ENCODE data around the gene LGALS9.
A peak's percentile ranks its signal among the peaks of the same experiment; 100 is the strongest.
"Not testable (repeated sequence)": the region's sequence is repeated elsewhere in the genome, so short reads cannot be mapped to it uniquely, and the experiment has no call there.

LGALS9 gene

GRCh38 chr17:27654654-27655524 is 23.9 kb downstream of the LGALS9 start:
- H3K36me3 ChIP-seq (replicated peaks in 1 of 2; ENCODE audit: control insufficient read depth in 2 of 2, insufficient read depth in 2 of 2, low read length in 2 of 2), result no peaks in the 10 kb centered on the region
- H2AK5ac ChIP-seq (ENCODE audit: low read depth, low read length), result no peak overlapping the region
- no peak overlapping the region for H4K91ac ChIP-seq (ENCODE audit: low read depth, low read length, poor library complexity)
- peak overlapping the region; percentile 48 for H3K18ac ChIP-seq (ENCODE audit: low read length)
- H3K23ac ChIP-seq (ENCODE audit: low read depth, low read length, poor library complexity), result no peak overlapping the region
- peaks cover 0 to 3% (median 0%) of the 10 kb centered on the region in 3 experiments for H3K27me3 ChIP-seq (ENCODE audit: control insufficient read depth in 3 of 3, insufficient read depth in 3 of 3, low read depth in 1 of 3, low read length in 3 of 3)
- no peak overlapping the region for H2BK120ac ChIP-seq (ENCODE audit: low read depth, low read length)
- H3K9me3 ChIP-seq (replicated peaks in 1 of 2; ENCODE audit: control insufficient read depth in 2 of 2, insufficient read depth in 1 of 2, low read depth in 1 of 2, low read length in 2 of 2), result no peaks in the 10 kb centered on the region
- H3K4me3 ChIP-seq (ENCODE audit: low read length in 2 of 2), result no peak overlapping the region
- WGBS, 2 donors (ENCODE audit: extremely low coverage in 2 of 2, insufficient read length in 2 of 2, insufficient replicate concordance in 1 of 2), result no CpG with 5 or more reads among the region's 34 CpGs
- no peak overlapping the region for H4K8ac ChIP-seq (ENCODE audit: low read depth, low read length)
- H3K4me1 ChIP-seq (ENCODE audit: control insufficient read depth in 2 of 2, insufficient read depth in 1 of 2, low read depth in 1 of 2, low read length in 2 of 2), result peaks cover 0 to 2% of the 10 kb centered on the region in 2 donors
- peak overlapping the region; percentile 40 for H3K14ac ChIP-seq (ENCODE audit: low read length)
- H3K4ac ChIP-seq (ENCODE audit: low read length), result no peak overlapping the region
- H3K79me1 ChIP-seq (ENCODE audit: low read depth, low read length), result no peaks in the 10 kb centered on the region
- no peak overlapping the region for H3K27ac ChIP-seq (replicated peaks; ENCODE audit: low read length)
- peak overlapping the region; percentile 86 for H2AFZ ChIP-seq (ENCODE audit: low read length)
- peak; percentile 79 for DNase-seq (ENCODE audit: low spot score)
- H2BK15ac ChIP-seq (ENCODE audit: low read length), result no peak overlapping the region
- H3K9ac ChIP-seq (ENCODE audit: low read depth, low read length, poor library complexity), result no peak overlapping the region
- no peak overlapping the region for H2BK12ac ChIP-seq (ENCODE audit: low read length)
- no peak overlapping the region for H2BK5ac ChIP-seq (ENCODE audit: low read length)
- H3K4me2 ChIP-seq (ENCODE audit: insufficient read depth, low read length, poor library complexity, severe bottlenecking), result no peak overlapping the region

DNA sequence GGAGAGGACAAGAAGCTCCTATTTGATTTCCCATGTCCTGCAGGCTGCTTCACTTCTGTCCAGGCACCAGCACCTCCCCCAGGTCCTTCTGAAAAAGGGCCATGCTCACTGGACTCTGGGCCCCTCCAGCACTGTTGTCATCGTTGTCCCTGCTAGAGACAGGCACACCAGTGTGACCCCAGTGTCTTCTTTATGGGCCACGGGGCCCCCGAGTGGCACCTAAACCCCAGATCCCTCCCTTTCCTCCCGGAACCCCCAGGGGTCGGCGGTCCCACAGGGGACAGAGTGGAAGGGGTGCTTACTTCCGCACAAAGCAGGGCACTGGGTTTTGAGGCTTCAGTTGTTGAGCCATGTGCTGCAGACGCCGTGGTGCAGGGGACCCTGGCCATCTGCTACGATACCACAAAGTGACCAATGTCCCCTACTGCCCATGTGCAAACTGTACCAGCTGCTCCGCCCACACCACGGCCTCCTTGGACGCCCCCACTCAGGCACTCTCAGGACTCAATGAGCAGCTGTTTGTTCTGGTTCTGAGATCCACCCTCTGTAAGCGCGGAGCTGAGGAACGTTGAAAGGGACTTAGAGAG is 24.6 kb downstream of the LGALS9 start:
- not testable (repeated sequence) for H3K4ac ChIP-seq (ENCODE audit: low read length); H3K9me3 ChIP-seq (replicated peaks in 1 of 2; ENCODE audit: control insufficient read depth in 2 of 2, insufficient read depth in 1 of 2, low read depth in 1 of 2, low read length in 2 of 2); H2AFZ ChIP-seq (ENCODE audit: low read length); H2AK5ac ChIP-seq (ENCODE audit: low read depth, low read length); H4K8ac ChIP-seq (ENCODE audit: low read depth, low read length); H3K9ac ChIP-seq (ENCODE audit: low read depth, low read length, poor library complexity); H2BK12ac ChIP-seq (ENCODE audit: low read length); H3K27ac ChIP-seq (replicated peaks; ENCODE audit: low read length); H3K4me2 ChIP-seq (ENCODE audit: insufficient read depth, low read length, poor library complexity, severe bottlenecking); H2BK5ac ChIP-seq (ENCODE audit: low read length); H3K18ac ChIP-seq (ENCODE audit: low read length); H3K36me3 ChIP-seq (replicated peaks in 1 of 2; ENCODE audit: control insufficient read depth in 2 of 2, insufficient read depth in 2 of 2, low read length in 2 of 2); H3K4me1 ChIP-seq (ENCODE audit: control insufficient read depth in 2 of 2, insufficient read depth in 1 of 2, low read depth in 1 of 2, low read length in 2 of 2); H4K91ac ChIP-seq (ENCODE audit: low read depth, low read length, poor library complexity); H3K23ac ChIP-seq (ENCODE audit: low read depth, low read length, poor library complexity); H3K14ac ChIP-seq (ENCODE audit: low read length); H2BK15ac ChIP-seq (ENCODE audit: low read length); H3K27me3 ChIP-seq (ENCODE audit: control insufficient read depth in 3 of 3, insufficient read depth in 3 of 3, low read depth in 1 of 3, low read length in 3 of 3); H2BK120ac ChIP-seq (ENCODE audit: low read depth, low read length); H3K79me1 ChIP-seq (ENCODE audit: low read depth, low read length); H3K4me3 ChIP-seq (ENCODE audit: low read length in 2 of 2); DNase-seq (ENCODE audit: low spot score)
- no CpG with 5 or more reads among the region's 16 CpGs for WGBS, 2 donors (ENCODE audit: extremely low coverage in 2 of 2, insufficient read length in 2 of 2, insufficient replicate concordance in 1 of 2)

DNA sequence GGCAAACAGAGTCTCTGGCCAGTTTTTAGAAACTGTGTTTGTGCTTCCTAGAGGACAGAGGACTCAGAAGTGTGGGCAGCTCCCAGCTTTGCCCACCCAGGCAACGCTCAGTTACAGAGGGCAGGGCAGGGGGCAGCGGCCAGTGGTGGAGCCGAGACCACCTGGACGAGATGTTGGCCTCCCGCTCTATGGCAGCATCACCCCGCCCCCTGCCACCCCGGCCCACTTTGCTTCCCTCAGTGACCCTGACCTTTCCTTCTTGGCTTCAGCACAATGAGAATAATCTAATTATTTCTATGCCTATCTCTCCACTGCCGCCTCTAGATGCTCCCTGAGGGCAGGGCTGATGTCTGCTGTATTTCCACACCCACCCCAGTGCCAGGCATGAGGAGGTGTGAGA is 25.6 kb downstream of the LGALS9 start:
- H3K4me3 ChIP-seq (ENCODE audit: low read length in 2 of 2); H2BK12ac ChIP-seq (ENCODE audit: low read length); H3K4ac ChIP-seq (ENCODE audit: low read length); H3K27me3 ChIP-seq (ENCODE audit: control insufficient read depth in 3 of 3, insufficient read depth in 3 of 3, low read depth in 1 of 3, low read length in 3 of 3); H3K14ac ChIP-seq (ENCODE audit: low read length); H2AFZ ChIP-seq (ENCODE audit: low read length); H3K79me1 ChIP-seq (ENCODE audit: low read depth, low read length); H2BK120ac ChIP-seq (ENCODE audit: low read depth, low read length); H3K27ac ChIP-seq (replicated peaks; ENCODE audit: low read length); H2BK15ac ChIP-seq (ENCODE audit: low read length); H3K4me1 ChIP-seq (ENCODE audit: control insufficient read depth in 2 of 2, insufficient read depth in 1 of 2, low read depth in 1 of 2, low read length in 2 of 2); H2AK5ac ChIP-seq (ENCODE audit: low read depth, low read length); H3K9ac ChIP-seq (ENCODE audit: low read depth, low read length, poor library complexity); H2BK5ac ChIP-seq (ENCODE audit: low read length); H4K91ac ChIP-seq (ENCODE audit: low read depth, low read length, poor library complexity); H3K18ac ChIP-seq (ENCODE audit: low read length); H3K9me3 ChIP-seq (replicated peaks in 1 of 2; ENCODE audit: control insufficient read depth in 2 of 2, insufficient read depth in 1 of 2, low read depth in 1 of 2, low read length in 2 of 2); DNase-seq (ENCODE audit: low spot score); H4K8ac ChIP-seq (ENCODE audit: low read depth, low read length); H3K4me2 ChIP-seq (ENCODE audit: insufficient read depth, low read length, poor library complexity, severe bottlenecking); H3K36me3 ChIP-seq (replicated peaks in 1 of 2; ENCODE audit: control insufficient read depth in 2 of 2, insufficient read depth in 2 of 2, low read length in 2 of 2); H3K23ac ChIP-seq (ENCODE audit: low read depth, low read length, poor library complexity): not testable (repeated sequence)
- no CpG with 5 or more reads among the region's 8 CpGs for WGBS, 2 donors (ENCODE audit: extremely low coverage in 2 of 2, insufficient read length in 2 of 2, insufficient replicate concordance in 1 of 2)

DNA sequence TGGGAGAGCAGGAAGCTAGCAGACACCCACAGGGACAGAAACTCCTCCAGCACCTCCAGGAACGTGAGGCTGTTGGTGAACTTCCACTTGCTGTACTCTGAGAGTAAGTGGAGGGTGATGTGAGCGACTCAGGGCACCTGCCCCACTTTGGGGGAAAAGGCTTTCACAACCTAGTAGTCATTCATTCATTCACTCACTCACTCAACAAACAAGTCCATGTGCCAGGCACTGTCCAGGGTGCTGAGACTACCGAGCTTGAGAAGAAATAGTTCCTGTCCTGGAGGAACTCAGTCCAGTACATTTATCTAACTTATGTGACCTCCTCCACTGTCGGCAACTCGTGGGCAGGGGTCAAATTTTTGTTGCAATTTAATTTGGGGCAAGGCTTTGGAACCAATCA is 26.6 kb downstream of the LGALS9 start:
- no peak overlapping the region for H3K9ac ChIP-seq (ENCODE audit: low read depth, low read length, poor library complexity)
- H3K4ac ChIP-seq (ENCODE audit: low read length), result no peak overlapping the region
- no peak for DNase-seq (ENCODE audit: low spot score)
- no peak overlapping the region for H2AFZ ChIP-seq (ENCODE audit: low read length)
- no peak overlapping the region for H3K23ac ChIP-seq (ENCODE audit: low read depth, low read length, poor library complexity)
- no peak overlapping the region for H2AK5ac ChIP-seq (ENCODE audit: low read depth, low read length)
- H3K4me1 ChIP-seq (ENCODE audit: control insufficient read depth in 2 of 2, insufficient read depth in 1 of 2, low read depth in 1 of 2, low read length in 2 of 2), result no peaks in the 10 kb centered on the region
- no peak overlapping the region for H2BK15ac ChIP-seq (ENCODE audit: low read length)
- no peaks in the 10 kb centered on the region for H3K9me3 ChIP-seq (replicated peaks in 1 of 2; ENCODE audit: control insufficient read depth in 2 of 2, insufficient read depth in 1 of 2, low read depth in 1 of 2, low read length in 2 of 2)
- peak overlapping the region in 1 of 2 donors; percentile 10 for H3K4me3 ChIP-seq (ENCODE audit: low read length in 2 of 2)
- H2BK5ac ChIP-seq (ENCODE audit: low read length), result no peak overlapping the region
- peaks cover 0 to 7% (median 0%) of the 10 kb centered on the region in 3 experiments for H3K27me3 ChIP-seq (ENCODE audit: control insufficient read depth in 3 of 3, insufficient read depth in 3 of 3, low read depth in 1 of 3, low read length in 3 of 3)
- H3K36me3 ChIP-seq (replicated peaks in 1 of 2; ENCODE audit: control insufficient read depth in 2 of 2, insufficient read depth in 2 of 2, low read length in 2 of 2), result no peaks in the 10 kb centered on the region
- no peak overlapping the region for H3K27ac ChIP-seq (replicated peaks; ENCODE audit: low read length)
- no peak overlapping the region for H4K8ac ChIP-seq (ENCODE audit: low read depth, low read length)
- H3K14ac ChIP-seq (ENCODE audit: low read length), result no peak overlapping the region
- H3K4me2 ChIP-seq (ENCODE audit: insufficient read depth, low read length, poor library complexity, severe bottlenecking), result no peak overlapping the region
- H3K18ac ChIP-seq (ENCODE audit: low read length), result no peak overlapping the region
- no CpG with 5 or more reads among the region's 5 CpGs for WGBS, 2 donors (ENCODE audit: extremely low coverage in 2 of 2, insufficient read length in 2 of 2, insufficient replicate concordance in 1 of 2)
- H4K91ac ChIP-seq (ENCODE audit: low read depth, low read length, poor library complexity), result no peak overlapping the region
- H2BK12ac ChIP-seq (ENCODE audit: low read length), result no peak overlapping the region
- H2BK120ac ChIP-seq (ENCODE audit: low read depth, low read length), result no peak overlapping the region
- H3K79me1 ChIP-seq (ENCODE audit: low read depth, low read length), result peaks cover 2% of the 10 kb centered on the region
